Left ventricle myocardium inferior (tissue), 1 donor: ENCODE data around the gene PLXNB2. TPM values are rescaled to one million over a fixed set of nuclear protein-coding genes. Genes with fewer than 3 reads are reported as not detected.

ENCODE experiments used
- DNase-seq: peaks from one replicate; pipeline ENCODE4 v3.0.0-alpha.2; 2020
- H3K27ac ChIP-seq: fragments of 200-600 bp; replicated peaks from 2 replicates; pipeline ENCODE4 v1.8.0; 2021
- H3K27me3 ChIP-seq: fragments of 200-600 bp; 2 replicates; pipeline ENCODE4 v1.8.0; 2021; ENCODE audit warnings: low read depth
- H3K36me3 ChIP-seq: fragments of 200-600 bp; 2 replicates; pipeline ENCODE4 v1.8.0; 2021
- H3K4me1 ChIP-seq: fragments of 200-600 bp; 2 replicates; pipeline ENCODE4 v1.8.0; 2021
- H3K4me3 ChIP-seq: fragments of 200-600 bp; 2 replicates; pipeline ENCODE4 v1.8.0; 2021; ENCODE audit warnings: mild to moderate bottlenecking, moderate library complexity
- H3K9me3 ChIP-seq: fragments of 200-600 bp; replicated peaks from 2 replicates; pipeline ENCODE4 v1.8.0; 2021
- CTCF ChIP-seq: fragments of 200-600 bp; IDR thresholded peaks from 2 replicates; pipeline ENCODE4 v1.8.0; 2021; ENCODE audit warnings: antibody characterized with exemption, mild to moderate bottlenecking, borderline replicate concordance
- intact Hi-C: fragments of 100-400 bp; cut with micrococcal nuclease; formaldehyde crosslinking; loops from one replicate; pipeline ENCODE4 v1.11.0; 2022
- total RNA-seq: library from RNA; stranded (reverse); fragmentation: NEBNext Ultra II Directional; extraction: Animal tissue kit (Norgen Biotek cat#: 25700); gene quantifications from one replicate; pipeline ENCODE4 v1.2.1, GENCODE V29; 2021
- donor health status: DM: no; HTN: yes; CAD: no; lungs with severe emphysema.

PLXNB2 gene
- total RNA-seq, 1 donor from 2014 or later: 50.2 TPM

DNA sequence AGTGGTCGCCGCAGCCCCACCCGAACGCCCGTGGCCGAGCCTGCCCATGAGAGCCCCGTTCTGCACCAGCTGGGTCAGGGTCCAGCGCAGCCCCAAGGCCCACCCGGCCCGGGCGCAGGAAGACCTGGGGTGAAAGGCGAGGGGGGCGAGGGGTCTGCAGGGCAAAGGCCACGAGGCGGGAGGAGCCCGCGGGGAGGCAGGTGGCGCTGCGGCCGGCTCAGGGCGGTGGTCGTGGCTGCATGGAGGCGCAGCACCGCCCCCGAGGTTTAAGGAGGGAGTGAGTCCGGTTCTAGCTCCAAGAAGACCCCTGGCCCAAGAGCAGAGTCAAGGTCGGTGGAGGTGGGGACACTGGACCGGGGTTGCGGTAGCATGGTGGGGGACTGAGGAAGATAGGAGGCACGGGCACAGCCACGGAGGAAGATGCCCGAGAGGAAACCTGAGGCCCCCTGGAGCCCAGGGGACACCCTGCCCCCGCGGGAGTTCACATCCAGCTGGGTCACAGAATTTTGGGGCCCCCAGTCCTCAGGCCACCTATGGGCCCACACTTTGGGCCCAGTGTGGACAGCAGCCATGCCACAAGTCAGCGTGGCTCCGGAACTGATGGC is 55.9 kb downstream of the PLXNB2 start:
- H3K27ac ChIP-seq: peak overlapping the region; percentile 85
- intact Hi-C loops: no loop called here
- no peak for TF ChIP-seq CTCF

DNA sequence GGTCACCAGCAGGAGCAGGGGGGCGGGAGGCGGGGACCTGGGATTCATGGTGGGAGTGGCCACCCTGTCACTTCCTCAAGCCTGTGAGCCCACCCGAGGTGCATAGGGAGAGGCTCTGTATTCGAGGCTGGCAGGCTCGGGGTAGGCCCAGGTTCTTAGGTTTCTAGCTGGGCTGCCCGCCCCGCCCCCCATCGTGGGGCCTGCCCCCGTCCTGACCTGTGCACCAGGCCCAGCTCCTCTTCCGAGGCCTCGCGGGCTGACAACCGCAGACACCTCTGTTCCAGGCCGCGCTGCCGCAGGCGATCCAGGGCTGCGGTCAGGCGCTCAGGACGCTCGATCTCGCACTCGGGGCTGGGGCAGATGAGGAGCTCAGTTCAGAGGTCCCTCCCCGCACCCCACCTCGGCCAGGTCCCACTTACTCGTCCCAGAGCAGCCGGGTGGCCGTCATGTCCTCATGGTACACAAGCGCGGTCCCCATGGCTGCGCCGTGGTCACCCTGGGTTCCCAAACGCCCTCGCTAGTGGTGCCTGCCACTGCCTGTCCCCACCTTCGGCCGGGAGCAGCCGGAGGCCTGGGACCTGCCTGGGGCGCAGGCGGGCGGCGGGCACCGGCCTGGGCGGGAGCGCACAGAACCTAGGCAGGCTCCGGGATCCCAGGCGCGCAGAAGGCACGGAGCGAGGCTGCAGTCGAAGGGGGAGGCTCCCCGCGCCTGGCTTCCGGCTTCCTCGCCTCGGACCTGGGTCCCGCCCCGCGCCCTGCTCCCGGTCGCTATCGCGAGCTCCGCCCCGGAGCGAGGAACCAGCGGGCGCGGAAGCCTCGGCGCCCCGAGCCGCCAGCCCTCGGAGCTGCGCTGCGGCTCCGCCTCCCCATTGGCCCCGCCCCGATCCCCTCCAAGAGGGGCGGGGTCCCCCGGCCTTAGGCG is 56.6 kb downstream of the PLXNB2 start, which contains the start of gene HDAC10:
HDAC10 (minus strand) TSS at position 711 of the 922 bp plus-strand sequence; CDS start at position 478, 233 bp downstream.
- intact Hi-C loops: no loop called here
- peaks cover 17% of the 10 kb centered on the region for H3K36me3 ChIP-seq

More for the DNA sequence above, 55.9 kb downstream of the PLXNB2 start:
- DNase-seq: no peak
- H3K27me3 ChIP-seq: no peaks in the 10 kb centered on the region
- H3K9me3 ChIP-seq: no peaks in the 10 kb centered on the region
- H3K36me3 ChIP-seq: peaks cover 9% of the 10 kb centered on the region
- H3K4me1 ChIP-seq: peaks cover 36% of the 10 kb centered on the region
- H3K4me3 ChIP-seq: peak overlapping the region; percentile 89

DNA sequence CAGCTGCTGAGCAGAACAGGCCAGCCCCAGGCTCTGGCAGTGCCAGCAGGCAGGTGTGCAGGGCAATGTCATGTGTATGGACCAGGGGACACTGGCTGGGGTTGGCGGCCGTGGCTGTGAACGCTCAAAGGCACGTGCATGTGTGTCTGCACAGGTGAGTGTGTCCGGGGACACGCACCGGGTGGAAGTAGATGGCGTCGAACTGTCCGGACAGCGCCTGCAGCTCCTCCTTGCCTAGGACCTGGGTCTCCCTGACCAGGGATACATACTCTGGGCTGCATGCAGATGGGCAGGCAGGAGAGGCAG is 57.2 kb downstream of the PLXNB2 start:
- intact Hi-C loops: no loop called here
- Histone ChIP-seq H3K4me3 (peak overlapping the region; percentile 89), H3K36me3 (peaks cover 18% of the 10 kb centered on the region), H3K9me3 (no peaks in the 10 kb centered on the region), H3K27me3 (no peaks in the 10 kb centered on the region), H3K27ac (peak overlapping the region; percentile 85), H3K4me1 (peaks cover 48% of the 10 kb centered on the region)
- no peak for DNase-seq
- TF ChIP-seq CTCF: no peak

More for the DNA sequence above, 56.6 kb downstream of the PLXNB2 start, which contains the start of gene HDAC10:
- no peak for TF ChIP-seq CTCF
- H3K9me3 ChIP-seq: no peaks in the 10 kb centered on the region
- H3K4me3 ChIP-seq: peak within 1 kb of the TSS; percentile 89
- H3K27ac ChIP-seq: peak within 1 kb of the TSS; percentile 85
- H3K27me3 ChIP-seq: no peaks in the 10 kb centered on the region
- peaks cover 42% of the 10 kb centered on the region for H3K4me1 ChIP-seq
- DNase-seq: peak; percentile 84

- no peak for DNase-seq
- H3K9me3 ChIP-seq: no peaks in the 10 kb centered on the region
- H3K27ac ChIP-seq: no peak overlapping the region
- no peaks in the 10 kb centered on the region for H3K27me3 ChIP-seq
- H3K4me1 ChIP-seq: peaks cover 53% of the 10 kb centered on the region
- intact Hi-C loops: no loop called here
- no peak for TF ChIP-seq CTCF
- peaks cover 18% of the 10 kb centered on the region for H3K36me3 ChIP-seq
- peak overlapping the region; percentile 89 for H3K4me3 ChIP-seq
Measured at GRCh38 chr22:50249341-50250248, 57.9 kb downstream of the PLXNB2 start.
